GM21528 (cell line): ENCODE data around the gene GPBP1L1.
"Not testable (repeated sequence)": the region's sequence is repeated elsewhere in the genome, so short reads cannot be mapped to it uniquely, and the experiment has no call there.

Experiments used
- ATAC-seq: cut with Tn5 transposase; IDR thresholded peaks from one replicate; pipeline ENCODE4 v1.9.1; 2021; ENCODE audit warnings: mild to moderate bottlenecking, moderate library complexity; ENCODE audit not compliant: unreplicated experiment, low FRiP score

The GPBP1L1 gene

DNA sequence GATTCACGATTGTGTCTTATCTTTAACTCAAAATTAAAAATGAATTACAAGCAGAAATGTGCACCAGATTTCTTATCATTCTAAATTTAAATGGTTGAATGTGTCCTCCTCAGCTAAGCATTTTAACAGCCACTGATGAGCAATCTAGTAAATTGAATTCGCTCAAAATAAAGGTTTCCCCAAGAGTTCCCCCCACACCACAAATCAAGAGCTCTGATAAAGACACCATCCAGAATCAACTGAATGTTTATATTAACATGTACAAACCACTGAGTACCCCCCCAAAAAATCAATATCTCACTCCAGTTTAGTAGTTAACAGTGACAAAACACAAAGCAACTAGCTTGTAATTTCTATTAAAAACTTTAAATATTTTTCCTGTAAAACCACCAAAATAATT, 1.9 kb downstream of the GPBP1L1 start:
- ATAC-seq: no peak

DNA sequence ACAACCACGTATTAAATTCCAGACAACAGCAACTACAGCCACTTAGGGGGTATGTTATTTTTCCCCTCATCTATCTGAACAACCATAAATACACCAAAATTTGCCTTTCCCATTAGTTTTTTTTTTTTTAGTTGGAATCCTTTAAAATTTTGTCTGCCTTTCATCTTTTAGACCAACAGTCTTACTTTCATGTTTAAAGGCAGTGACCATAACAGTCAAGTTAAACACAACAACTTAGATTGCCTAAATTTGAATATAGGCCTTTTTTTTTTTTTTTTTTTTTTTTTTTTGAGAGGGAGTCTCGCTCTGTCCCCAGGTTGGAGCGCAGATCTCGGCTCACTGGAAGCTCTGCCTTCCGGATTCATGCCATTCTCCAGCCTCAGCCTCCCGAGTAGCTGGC, 3.4 kb downstream of the GPBP1L1 start:
- no peak for ATAC-seq

DNA sequence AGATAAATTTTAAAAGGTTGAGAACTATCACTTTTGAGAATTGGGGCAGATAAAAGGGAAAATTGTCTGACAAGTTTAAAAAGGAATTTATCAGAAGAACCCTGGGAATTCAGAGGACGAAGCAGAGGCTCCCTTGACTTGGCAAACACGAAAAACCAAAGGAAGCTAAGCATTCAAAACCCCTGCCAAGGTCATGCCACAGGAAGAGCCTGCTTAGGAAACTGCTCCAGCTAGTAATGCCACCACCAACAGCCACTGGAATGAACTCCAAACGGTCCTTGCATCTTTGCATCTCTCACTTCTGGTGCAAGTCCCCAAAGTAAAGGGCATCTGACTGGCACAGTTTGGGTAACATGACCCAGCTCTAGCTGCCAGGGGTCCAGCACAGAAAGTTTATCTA, 7.2 kb downstream of the GPBP1L1 start:
- no peak for ATAC-seq

DNA sequence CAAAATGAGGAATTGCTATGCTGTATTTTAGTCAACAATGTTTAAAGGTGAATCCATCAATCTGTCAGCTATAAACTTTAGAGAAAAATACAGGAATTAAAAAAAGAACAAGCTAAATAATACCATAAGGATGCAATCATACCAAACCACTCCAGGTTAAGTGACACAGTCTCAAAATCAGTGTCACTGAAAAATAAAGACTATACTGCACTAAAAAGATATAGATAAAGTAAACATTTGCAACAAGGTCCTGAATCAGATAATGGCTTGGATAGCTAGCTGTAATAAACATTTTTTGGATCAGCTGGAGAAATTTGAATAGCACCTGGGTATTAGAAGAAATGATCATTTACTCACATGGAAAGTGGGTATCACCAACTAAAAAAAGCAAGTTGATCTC, 7.8 kb downstream of the GPBP1L1 start:
- ATAC-seq: no peak

DNA sequence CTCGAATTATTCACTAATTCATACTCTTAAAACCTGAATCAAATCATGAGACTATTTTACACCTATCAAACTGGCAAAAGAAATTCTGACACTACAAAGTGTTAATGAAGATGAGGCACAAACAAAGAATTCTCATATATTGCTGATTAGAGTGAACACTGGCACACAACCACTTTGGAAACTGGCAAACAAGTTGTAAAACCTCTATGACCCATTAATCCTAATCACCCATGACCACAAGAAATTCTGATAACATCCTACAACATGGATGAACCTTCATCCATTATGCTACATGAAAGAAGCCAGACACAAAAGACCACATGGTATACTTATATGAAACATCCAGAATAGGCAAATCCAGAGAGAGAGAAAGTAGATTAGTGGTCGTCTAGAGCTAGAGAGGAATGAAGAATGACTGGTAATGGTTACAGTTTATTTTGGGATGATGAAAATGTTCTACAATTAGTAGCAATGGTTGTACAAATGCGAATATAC, 8.5 kb downstream of the GPBP1L1 start:
- ATAC-seq: no peak

DNA sequence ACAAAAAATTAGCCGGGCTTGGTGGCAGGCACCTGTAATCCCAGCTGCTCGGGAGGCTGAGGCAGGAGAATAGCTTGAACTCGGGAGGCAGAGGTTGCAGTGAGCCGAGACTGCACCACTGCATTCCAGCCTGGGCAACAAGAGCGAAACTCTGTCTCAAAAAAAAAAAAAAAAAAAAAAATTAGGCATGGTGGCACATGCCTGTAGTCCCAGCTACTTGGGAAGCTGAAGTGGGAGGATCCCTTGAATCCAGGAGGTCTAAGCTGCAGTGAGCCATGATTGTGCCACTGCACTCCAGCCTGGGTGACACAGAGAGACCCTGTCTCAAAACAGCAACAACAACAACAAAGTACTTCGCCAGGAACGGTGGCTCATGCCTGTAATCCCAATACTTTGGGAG, 9.8 kb downstream of the GPBP1L1 start:
- ATAC-seq: not testable (repeated sequence)

DNA sequence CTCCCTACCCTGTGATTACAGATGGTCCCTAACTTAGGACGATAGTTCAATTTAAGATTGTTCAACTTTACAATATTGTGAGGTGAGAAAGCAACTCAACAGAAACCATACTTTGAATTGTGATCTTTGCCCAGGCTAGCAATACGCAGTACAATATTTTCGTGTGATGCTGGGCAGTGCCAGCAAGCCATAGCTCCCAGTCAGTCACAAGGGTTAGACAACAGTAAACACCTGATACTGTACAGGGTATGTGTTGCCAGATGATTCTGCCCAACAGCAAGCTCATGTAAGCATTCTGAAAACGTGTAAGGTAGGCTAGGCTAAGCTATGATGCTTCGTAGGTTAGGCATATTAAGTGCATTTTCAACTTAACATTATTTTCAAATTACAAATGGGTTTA, 11.9 kb downstream of the GPBP1L1 start:
- no peak for ATAC-seq

DNA sequence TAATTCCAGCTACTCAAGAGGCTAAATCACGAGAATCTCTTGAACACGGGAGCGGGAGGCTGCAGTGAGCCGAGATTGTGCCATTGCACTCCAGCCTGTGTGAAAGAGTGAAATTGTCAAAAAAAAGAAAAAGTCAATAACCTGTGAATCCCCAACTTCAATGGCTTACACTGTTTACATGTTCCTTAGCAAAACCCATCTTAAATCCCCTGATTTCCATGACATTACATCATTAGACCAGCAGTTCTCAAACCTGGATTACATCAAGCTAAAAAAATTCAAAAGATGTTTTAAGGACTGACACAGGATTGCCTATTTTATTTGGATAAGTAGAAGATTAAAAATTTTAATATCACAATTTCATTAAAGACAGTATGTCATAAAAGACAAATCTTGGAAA, 12.4 kb downstream of the GPBP1L1 start:
- no peak for ATAC-seq

DNA sequence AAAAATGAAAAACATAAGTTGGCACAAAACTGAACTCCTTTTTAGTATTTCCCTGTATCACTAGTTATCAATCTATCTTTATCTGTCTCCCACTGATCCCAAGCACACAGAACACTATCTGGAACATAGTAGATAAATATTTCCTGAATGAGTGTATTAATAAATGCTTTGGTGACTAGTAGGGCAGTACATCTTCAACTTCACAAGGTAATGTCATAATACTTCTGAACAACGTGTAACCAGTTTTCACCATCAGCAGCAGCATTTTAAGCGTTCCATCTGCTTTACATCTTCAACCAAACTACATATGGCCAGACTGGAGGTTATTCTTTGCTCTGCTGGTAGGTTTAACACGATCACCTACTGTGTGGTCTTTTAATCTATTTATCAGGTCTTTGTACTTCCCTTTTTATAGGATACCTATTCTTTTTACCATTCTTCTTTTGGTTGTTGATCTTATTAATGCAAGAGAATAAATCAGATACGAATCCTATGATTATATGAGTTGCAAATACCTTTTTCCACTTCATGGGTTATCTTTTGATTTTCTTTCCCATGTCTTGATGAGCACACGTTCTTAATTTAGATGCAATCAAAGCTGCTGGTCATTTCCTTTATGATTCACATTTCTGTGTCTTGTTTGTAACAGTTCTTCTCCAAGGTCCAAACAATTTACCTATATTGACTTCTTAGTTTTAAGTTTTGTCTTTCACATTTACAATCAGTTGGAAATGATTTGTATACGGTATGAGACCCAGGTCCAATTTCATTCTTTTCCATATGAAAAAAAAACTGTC, 16.3 kb downstream of the GPBP1L1 start:
- ATAC-seq: no peak

DNA sequence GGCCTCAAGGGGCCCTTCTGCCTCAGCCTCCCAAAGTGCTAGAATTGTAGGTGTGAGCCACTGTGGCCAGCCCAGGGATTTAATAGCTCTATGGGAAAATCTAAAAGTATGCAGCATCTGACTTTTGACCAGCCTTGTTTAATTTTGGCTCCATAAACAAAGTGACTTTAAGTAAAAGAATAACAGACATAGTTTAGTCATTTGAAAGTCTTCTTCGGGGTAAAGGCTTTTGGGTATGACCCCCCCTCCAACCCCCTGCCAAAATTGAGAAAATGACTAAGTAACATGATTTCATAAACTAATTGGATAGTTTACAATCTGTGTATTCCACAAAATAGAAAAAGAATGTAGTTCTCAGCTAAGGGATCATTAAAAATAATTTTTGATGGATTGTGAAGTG, 17.0 kb downstream of the GPBP1L1 start:
- no peak for ATAC-seq

DNA sequence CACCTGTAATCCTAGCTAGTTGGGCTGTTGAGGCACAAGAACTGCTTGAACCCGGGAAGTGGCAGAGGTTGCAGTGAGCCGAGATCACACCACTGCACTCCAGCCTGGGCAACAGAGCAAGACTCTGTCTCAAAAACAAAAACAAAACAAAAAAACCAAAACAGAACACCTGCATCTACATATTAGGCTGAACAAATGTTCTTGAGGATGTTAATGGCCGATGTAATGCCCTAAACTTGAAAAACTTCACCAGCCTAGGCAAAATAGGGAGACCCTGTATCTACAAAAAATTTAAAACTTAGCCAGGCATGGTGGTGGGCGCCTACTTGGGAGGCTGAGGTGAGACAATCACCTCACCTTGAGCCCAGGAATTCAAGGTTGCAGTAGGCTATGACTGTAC, 17.8 kb downstream of the GPBP1L1 start:
- ATAC-seq: no peak

DNA sequence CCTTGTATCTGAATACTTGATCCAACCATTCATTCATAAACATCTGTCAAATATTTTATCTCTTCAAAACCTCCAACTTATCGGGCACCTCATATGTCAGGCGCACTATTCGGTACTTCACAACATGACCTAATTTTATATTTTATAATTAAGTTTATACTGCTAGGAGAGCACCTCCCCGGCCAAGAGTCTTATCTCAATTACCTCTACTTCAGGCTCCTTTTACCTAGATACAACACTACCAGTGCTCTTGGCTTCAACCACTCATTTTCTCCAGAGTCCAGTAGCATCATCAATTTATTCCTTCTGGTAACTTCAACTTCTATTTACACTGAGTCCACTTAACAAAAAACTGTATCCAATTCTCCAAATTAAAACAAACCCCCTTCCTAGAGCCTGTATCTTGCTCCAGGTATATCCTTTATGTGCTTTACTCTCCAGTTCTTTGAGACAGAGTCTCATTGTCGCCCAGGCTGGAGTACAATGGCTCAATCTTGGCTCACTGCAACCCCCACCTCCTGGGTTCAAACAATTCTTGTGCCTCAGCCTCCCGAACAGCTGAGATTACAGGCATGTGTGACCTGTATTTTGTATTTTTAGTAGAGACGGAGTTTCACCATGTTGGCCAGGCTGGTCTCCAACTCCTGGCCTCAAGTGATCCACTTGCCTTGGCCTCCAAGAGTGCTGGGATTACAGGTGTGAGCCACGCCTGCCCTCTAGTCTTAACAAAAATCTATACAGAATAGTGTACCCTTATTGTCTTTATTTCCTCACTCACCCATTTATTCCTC, 18.8 kb downstream of the GPBP1L1 start:
- ATAC-seq: no peak

DNA sequence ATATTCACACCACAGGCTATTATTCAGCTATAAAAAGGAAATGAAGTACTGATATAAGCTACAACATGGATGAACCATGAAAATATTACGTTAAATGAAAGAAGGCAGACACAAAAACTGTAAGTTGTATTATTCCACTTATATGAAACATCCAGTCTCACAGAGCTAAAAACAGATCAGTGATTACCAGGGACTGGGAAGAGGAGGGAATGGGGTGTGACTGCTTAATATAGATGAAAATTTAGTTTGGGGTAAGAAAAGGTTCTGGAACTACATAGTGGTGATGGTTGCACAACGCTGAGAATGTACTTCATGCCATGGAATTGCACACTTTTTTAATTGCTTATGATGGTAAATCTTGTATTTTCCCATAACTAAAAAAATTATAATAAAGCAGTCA, 19.5 kb downstream of the GPBP1L1 start:
- ATAC-seq: no peak

DNA sequence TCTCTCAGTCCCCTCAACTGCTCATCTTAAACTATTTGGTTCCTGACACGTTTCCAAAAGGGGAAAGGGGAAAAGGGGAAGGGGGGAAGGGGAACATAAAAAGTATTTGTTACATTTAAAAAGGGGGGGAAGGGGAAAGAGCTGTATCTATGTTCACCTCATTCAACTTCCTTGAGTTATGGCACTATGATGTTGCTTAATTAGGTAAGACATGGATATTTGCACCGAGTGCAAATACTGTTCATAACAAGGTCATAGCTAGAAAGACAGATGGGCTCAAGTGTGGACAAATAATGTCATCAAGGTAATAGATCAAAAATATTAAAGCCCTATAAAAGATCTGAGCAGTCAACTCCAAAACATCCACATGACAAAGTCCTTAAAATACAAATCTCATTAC, 26.0 kb downstream of the GPBP1L1 start:
- ATAC-seq: no peak

DNA sequence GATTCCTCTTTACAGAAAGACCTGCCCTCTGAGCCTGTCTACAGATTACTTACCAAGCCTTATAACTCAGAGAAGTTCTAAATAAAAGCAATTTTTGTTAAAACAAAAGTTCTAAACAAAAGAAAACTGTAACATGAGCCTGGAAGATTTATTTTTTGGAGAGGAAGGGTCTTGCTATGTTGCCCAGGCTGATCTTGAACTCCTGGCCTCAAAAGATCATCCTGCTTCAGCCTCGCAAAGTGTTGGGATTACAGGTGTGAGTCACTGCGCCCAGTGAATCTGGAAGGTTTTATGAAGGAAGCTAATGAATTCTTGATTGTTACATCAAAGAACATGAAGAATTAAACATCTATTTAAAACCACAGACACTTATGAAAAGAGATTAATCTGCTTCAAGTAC, 27.1 kb downstream of the GPBP1L1 start:
- no peak for ATAC-seq

DNA sequence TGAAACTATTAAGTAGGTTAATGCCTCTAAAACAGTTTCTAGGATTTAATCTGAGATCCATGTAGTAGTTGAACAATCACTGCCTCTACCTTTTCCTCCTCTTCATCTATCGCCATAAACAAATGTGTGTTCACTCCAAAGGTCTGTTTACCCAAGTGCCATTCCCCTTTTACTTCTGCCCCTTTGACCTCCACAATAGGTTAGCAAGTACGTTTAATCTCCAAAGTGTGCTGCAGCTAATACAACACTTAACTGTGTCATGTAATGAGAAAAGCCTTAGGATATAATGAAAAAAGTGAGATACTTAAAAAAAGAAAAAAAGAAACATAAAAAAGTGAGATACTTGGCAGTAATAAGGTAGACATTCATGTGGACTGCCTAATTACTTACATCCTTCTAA, 28.2 kb downstream of the GPBP1L1 start:
- ATAC-seq: no peak

DNA sequence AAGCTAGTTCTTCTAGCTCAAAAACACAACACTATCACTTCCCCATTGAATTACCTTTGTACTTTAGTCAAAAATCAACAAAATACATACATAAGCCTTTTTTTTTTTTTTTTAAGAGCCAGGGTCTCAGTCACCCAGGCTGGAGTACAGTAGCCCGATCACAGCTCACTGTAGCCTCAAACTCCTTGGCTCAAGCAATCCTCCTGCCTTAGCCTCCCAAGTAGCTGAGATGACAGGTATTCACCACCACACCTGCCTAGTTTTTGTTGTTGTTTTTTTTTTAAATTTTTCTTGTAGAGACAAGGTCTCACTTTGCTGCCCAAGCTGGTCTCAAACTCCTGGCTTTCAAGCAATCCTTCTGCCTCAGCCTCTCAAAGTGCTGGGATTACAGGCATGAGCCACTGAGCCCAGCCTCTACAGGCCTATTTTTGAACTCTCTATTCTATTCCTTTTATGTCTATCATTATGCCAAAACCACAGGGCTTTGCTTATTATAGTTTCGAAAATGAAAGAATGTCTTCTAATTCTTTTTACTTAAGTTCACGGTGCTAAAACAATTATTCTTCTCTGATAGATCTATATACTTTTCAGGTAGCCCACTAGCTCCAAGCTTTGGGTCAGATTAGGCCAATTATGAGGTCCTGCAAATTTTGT, 29.6 kb downstream of the GPBP1L1 start:
- no peak for ATAC-seq

DNA sequence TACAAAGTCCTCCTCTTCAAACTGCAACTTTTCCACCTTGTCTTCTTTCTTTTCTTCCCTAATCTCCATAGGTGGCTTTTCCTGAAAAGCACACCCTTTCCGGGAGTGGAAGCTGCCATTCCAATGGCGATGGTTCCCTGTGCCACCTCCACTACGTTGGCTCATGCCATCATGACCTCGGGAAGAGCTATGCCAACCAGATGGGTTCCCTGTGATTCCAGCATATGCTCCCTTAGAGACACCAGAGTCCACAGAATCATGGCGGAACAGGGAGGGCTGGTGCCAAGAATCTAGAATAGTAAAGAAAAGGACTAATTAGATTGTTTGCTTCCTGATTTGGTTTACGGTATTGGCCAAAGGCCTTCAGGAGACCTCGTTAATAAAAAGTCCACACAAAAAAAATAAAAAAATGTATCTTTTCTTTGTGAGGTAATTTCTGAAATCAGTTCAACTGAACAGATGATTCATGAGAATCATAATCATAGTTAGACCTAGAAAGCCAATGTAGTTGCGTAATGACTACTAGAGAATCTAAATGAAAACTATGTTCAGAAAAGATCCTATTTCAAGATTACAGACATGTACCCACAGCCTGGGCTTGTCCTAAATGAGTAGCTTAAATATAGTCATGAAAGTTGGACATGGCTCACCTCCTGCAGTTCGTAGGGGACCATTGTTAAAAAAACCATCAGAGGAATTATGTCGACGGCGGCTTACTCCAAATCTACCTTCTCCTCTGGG, 31.6 kb downstream of the GPBP1L1 start:
- ATAC-seq: no peak

DNA sequence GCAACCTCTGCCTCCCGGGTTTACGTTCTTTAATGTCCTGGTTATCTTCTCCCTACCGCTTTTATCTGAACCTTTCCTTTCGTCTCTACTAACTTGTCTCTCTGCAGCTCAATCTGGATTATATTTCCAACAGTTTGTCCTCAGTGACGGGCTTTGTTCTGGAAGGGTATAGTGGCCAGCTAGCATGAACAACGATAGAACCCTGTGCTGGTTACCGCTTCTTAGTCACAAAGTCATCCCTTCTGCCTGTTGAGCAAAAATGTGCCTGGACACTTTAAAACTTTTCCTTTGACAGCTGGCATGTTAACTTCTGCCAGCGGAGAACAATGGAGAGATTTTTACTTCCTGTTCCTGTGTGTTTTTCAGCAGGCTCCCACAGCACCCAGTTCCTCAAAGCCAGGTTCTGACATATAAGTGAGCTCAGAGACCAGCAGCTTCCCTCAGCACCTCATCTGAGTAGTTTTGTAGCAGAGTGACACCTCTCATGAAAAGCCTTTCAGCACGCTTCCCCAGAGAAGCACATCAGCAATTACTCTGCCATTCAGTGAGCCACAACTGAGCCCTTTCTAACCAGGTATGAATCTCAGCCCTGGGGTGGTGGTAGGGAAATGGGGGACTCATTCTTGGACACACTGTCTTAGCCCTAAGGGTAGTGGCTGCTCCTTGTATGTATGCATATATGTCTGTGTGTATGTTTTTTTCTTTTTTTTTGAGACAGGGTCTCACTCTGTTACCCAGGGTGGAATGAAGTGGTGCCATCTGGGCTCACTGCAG, 38.9 kb downstream of the GPBP1L1 start:
- ATAC-seq: no peak

DNA sequence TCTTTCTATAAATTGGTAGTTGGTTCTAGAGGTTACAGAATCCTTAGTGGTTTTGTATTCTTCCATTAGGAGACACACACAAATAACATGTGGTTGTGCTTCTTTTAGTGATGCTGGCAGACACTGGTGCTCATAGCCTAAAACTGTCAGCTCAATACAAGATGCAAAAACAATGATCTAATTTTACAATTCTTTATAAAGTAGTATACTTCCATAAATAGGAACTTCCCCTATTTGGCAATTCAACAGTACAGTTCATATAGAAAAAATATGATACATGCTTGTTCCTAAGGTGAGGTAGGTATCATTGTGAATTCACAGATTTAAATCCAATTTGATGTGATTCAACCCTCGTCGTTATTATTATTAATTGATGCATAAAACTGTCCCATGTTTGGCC, 41.7 kb downstream of the GPBP1L1 start:
- ATAC-seq: no peak
